GM12892 (cell line): ENCODE results near the gene YOD1.

Source experiments
- POLR2A ChIP-seq: IDR thresholded peaks from 2 replicates; pipeline ENCODE4 v1.6.1; 2011; ENCODE audit warnings: low read depth, low read length, control low read depth
- TAF1 ChIP-seq: IDR thresholded peaks from 2 replicates; pipeline ENCODE4 v1.6.1; 2011; ENCODE audit warnings: low read depth, mild to moderate bottlenecking, control low read depth, low read length, borderline replicate concordance

DNA sequence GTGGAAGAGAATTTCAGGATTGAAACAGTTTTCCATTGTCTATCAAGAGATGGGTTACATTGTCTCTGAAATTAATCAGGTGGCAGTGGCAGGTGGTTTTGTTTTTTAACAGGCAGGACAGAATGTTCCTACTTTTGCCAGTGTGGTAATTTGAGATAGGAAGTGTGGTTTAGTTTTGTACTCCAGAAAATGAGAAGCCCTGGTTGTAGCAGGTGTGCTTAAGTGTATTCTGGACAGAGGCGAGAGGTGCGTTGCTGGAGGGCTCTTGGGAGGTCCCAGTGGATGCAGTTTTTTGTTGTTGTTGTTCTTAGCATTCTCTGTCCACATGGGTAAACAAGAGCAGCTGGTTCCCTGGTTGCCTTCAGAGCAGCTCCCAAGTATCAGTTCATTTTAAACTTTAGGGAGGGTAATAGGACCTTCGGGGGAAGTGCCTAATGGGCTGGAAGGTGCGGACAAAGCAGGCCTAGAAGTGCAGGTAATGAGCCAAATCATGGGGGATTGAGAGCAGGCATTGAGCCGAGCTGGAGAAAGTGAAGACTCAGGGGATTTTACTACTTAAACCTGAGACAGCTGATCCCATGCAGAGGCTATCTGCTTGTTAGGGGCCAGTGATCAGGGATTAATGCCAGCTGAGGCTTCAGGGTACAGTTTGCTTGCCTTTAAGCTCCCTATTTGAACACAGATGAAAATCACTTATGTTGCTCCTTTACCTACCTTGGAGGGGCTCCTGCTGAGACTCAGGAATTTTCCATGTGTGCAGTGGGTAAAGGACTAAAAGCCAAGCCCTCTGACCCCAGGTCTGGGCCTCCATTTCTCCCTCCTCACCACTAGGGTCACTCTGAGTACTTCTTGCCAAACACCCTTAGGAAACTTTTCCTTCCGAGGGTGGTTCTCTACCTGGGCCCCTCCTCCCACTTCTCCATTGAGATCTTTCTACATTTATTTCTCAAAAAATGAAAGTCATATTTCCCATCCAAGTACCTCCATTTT, 8.2 kb upstream of the YOD1 start:
- TF ChIP-seq POLR2A (no peak), TAF1 (no peak)
